Thoracic aorta (tissue), 2 donors: ENCODE results near the gene CHST3. TPM values are rescaled to one million over a fixed set of nuclear protein-coding genes. Genes with fewer than 3 reads are reported as not detected.

Experiments
- ATAC-seq: fragments of 150-250 bp; one replicate; pipeline ENCODE4 v1.8.0; 2017; ENCODE audit warnings: low read depth; ENCODE audit not compliant: insufficient number of reproducible peaks, low FRiP score
- DNase-seq: peaks from one replicate; pipeline ENCODE4 v3.0.0-alpha.2; 2020; ENCODE audit warnings: low spot score
- H3K27ac ChIP-seq, 2 donors: fragments of 200-600 bp; sonication (generic); 1 replicate in 1 of 2; 2 replicates in 1 of 2; pipeline ENCODE4 v1.5.1; 2016; ENCODE audit warnings: mild to moderate bottlenecking in 2 of 2, moderate library complexity in 2 of 2
- H3K27me3 ChIP-seq: fragments of 200-600 bp; sonication (generic); replicated peaks from 2 replicates; pipeline ENCODE4 v1.6.0; 2016; ENCODE audit warnings: mild to moderate bottlenecking; ENCODE audit not compliant: insufficient read depth
- H3K36me3 ChIP-seq: fragments of 200-600 bp; sonication (generic); one replicate; pipeline ENCODE4 v1.5.1; 2016
- H3K4me1 ChIP-seq, 2 donors: fragments of 200-600 bp; sonication (generic); 1 replicate in 1 of 2; 2 replicates in 1 of 2; pipeline versions ENCODE4 v1.5.1 to v1.6.0; 2016; ENCODE audit warnings: low read depth in 2 of 2, mild to moderate bottlenecking in 1 of 2; ENCODE audit not compliant: control insufficient read depth in 1 of 2
- H3K4me3 ChIP-seq: fragments of 200-600 bp; sonication (generic); 2 replicates; pipeline ENCODE4 v1.5.1; 2016; ENCODE audit warnings: mild to moderate bottlenecking
- H3K9me3 ChIP-seq: fragments of 200-600 bp; sonication (generic); 2 replicates; pipeline ENCODE4 v1.5.1; 2016
- CTCF ChIP-seq: fragments of 200-600 bp; sonication (generic); IDR thresholded peaks from one replicate; pipeline ENCODE4 v1.5.1; 2019; ENCODE audit warnings: antibody characterized with exemption
- total RNA-seq, 2 donors: library from RNA; depleted of rRNA; stranded (reverse); fragments of >200 nt; gene quantifications; one replicate each; pipeline versions ENCODE4 v1.1.0 to v1.2.3, GENCODE V29; 2016

Gene CHST3
- total RNA-seq, 2 donors from 2014 or later: 54.4 to 80.6 TPM

- no peaks in the 10 kb centered on the region for H3K36me3 ChIP-seq
- H3K27me3 ChIP-seq: no peaks in the 10 kb centered on the region
- H3K4me3 ChIP-seq: no peak overlapping the region
- no peak for ATAC-seq
- TF ChIP-seq CTCF: no peak
- no peaks in the 10 kb centered on the region for H3K9me3 ChIP-seq
- DNase-seq: no peak
- peaks cover 60 to 100% of the 10 kb centered on the region in 2 donors for H3K4me1 ChIP-seq
- peak overlapping the region; percentile 84 to 93 for H3K27ac ChIP-seq
Observed at GRCh38 chr10:71978476-71978875, 14.3 kb downstream of the CHST3 start.

GRCh38 chr10:71978988-71979691 is 14.9 kb downstream of the CHST3 start:
- ATAC-seq: no peak
- no peaks in the 10 kb centered on the region for H3K27me3 ChIP-seq
- TF ChIP-seq CTCF: no peak
- H3K4me1 ChIP-seq: peaks cover 56 to 100% of the 10 kb centered on the region in 2 donors
- peak overlapping the region; percentile 84 to 93 for H3K27ac ChIP-seq
- H3K36me3 ChIP-seq: no peaks in the 10 kb centered on the region
- H3K9me3 ChIP-seq: no peaks in the 10 kb centered on the region
- no peak for DNase-seq
- no peak overlapping the region for H3K4me3 ChIP-seq

- H3K4me3 ChIP-seq: no peak overlapping the region
- DNase-seq (no peak), ATAC-seq (no peak)
- no peaks in the 10 kb centered on the region for H3K36me3 ChIP-seq
- H3K27ac ChIP-seq: peak overlapping the region; percentile 17 to 84
- H3K9me3 ChIP-seq: no peaks in the 10 kb centered on the region
- peaks cover 54 to 100% of the 10 kb centered on the region in 2 donors for H3K4me1 ChIP-seq
- TF ChIP-seq CTCF: no peak
- H3K27me3 ChIP-seq: no peaks in the 10 kb centered on the region
Observed at GRCh38 chr10:71979692-71980062, 15.5 kb downstream of the CHST3 start.

GRCh38 chr10:71980181-71981014 is 16.2 kb downstream of the CHST3 start:
- TF ChIP-seq CTCF: no peak
- H3K4me1 ChIP-seq: peaks cover 54 to 100% of the 10 kb centered on the region in 2 donors
- DNase-seq: no peak
- no peaks in the 10 kb centered on the region for H3K9me3 ChIP-seq
- no peaks in the 10 kb centered on the region for H3K36me3 ChIP-seq
- H3K27ac ChIP-seq: peak overlapping the region; percentile 78 to 84
- no peak overlapping the region for H3K4me3 ChIP-seq
- ATAC-seq: no peak
- no peaks in the 10 kb centered on the region for H3K27me3 ChIP-seq
